Spleen (tissue), 11 donors: ENCODE data around the gene PTTG1. TPM values are rescaled to one million over a fixed set of nuclear protein-coding genes. Genes with fewer than 3 reads are reported as not detected.

Experiments
- DNase-seq: peaks from one replicate; pipeline ENCODE4 v3.0.0-alpha.2; 2020
- H3K27ac ChIP-seq, 8 donors: fragments of 200-600 bp; sonication (generic) in 7 of 8; 1 replicate in 4 of 8; 2 replicates in 4 of 8; pipeline versions ENCODE4 v1.5.0 to v1.8.0; 2016 to 2021; ENCODE audit warnings: inconsistent platforms in 4 of 8, mild to moderate bottlenecking in 4 of 8, moderate library complexity in 1 of 8
- H3K27me3 ChIP-seq, 7 donors: fragments of 200-600 bp; sonication (generic) in 6 of 7; replicated peaks in 1 of 7; 1 replicate in 4 of 7; 2 replicates in 3 of 7; pipeline versions ENCODE4 v1.5.0 to v1.8.0; 2016 to 2021; ENCODE audit warnings: inconsistent platforms in 3 of 7, mild to moderate bottlenecking in 1 of 7
- H3K36me3 ChIP-seq, 6 donors: fragments of 200-600 bp; sonication (generic) in 5 of 6; 1 replicate in 4 of 6; 2 replicates in 2 of 6; pipeline versions ENCODE4 v1.5.0 to v1.8.0; 2016 to 2021; ENCODE audit warnings: inconsistent platforms in 2 of 6
- H3K4me1 ChIP-seq, 6 donors: fragments of 200-600 bp; sonication (generic) in 5 of 6; 1 replicate in 3 of 6; 2 replicates in 3 of 6; pipeline versions ENCODE4 v1.5.0 to v1.8.0; 2016 to 2021; ENCODE audit warnings: inconsistent platforms in 3 of 6
- H3K4me3 ChIP-seq, 8 donors: fragments of 200-600 bp; sonication (generic) in 7 of 8; 1 replicate in 4 of 8; 2 replicates in 4 of 8; pipeline versions ENCODE4 v1.5.0 to v1.8.0; 2016 to 2021; ENCODE audit warnings: inconsistent platforms in 4 of 8, mild to moderate bottlenecking in 4 of 8, moderate library complexity in 2 of 8
- H3K9me3 ChIP-seq, 8 donors: fragments of 200-600 bp; sonication (generic) in 7 of 8; 1 replicate in 4 of 8; 2 replicates in 4 of 8; pipeline versions ENCODE4 v1.5.0 to v1.8.0; 2016 to 2021; ENCODE audit warnings: inconsistent platforms in 4 of 8
- POLR2A ChIP-seq, 3 donors: fragments of 450-650 bp; IDR thresholded peaks; one replicate each; pipeline ENCODE4 v1.5.1; 2017; ENCODE audit warnings: antibody characterized with exemption in 3 of 3, mild to moderate bottlenecking in 1 of 3
- POLR2AphosphoS5 ChIP-seq, 3 donors: sonication (generic); formaldehyde crosslinking; IDR thresholded peaks; one replicate each; pipeline ENCODE4 v1.5.1; 2017; ENCODE audit warnings: antibody characterized with exemption in 3 of 3
- WGBS, 5 donors: extraction: QIAGEN DNeasy Blood & Tissue Kit in 3 of 5; methylation state at CpG; one replicate each; pipeline versions ENCODE4 v1.1.5 to v1.1.7; 2013 to 2018; 5-methylcytosine and 5-hydroxymethylcytosine counted together
- intact Hi-C: fragments of 100-400 bp; cut with DNase I; formaldehyde crosslinking; loops from one replicate; pipeline ENCODE4 v1.15.0; 2023; ENCODE audit warnings: low total_unique reads
- polyA plus RNA-seq, 3 donors: library from polyadenylated mRNA; stranded (reverse); fragments of 200-250 nt; gene quantifications; one replicate each; pipeline ENCODE4 v1.2.1, GENCODE V29; 2013
- total RNA-seq, 7 donors: library from RNA; depleted of rRNA in 3 of 7; stranded (reverse); fragments of >200 nt in 3 of 7; fragmentation: NEBNext Ultra II Directional in 4 of 7; extraction: Animal tissue kit (Norgen Biotek cat#: 25700) in 4 of 7; gene quantifications; one replicate each; pipeline versions ENCODE4 v1.1.0 to v1.2.1, GENCODE V29; 2016 to 2021
- TF ChIP-seq, protein P1 (sequence below), 11 experiments: fragments of 200-600 bp in 7 of 11; fragments of 450-650 bp in 4 of 11; sonication (generic) in 4 of 11; IDR thresholded peaks in 8 of 11; conservative IDR thresholded peaks in 3 of 11; 1 replicate in 7 of 11; 2 replicates in 4 of 11; pipeline versions ENCODE4 v1.4.0 to v1.8.0; 2016 to 2021; ENCODE audit warnings: antibody characterized with exemption in 11 of 11, inconsistent platforms in 4 of 11, mild to moderate bottlenecking in 1 of 11
- donor health status: healthy with polysubstance abuse.
- donor health status: DM: no; HTN: no; CAD: no; lungs with moderate emphysema.
- donor health status: DM: no; HTN: no; CAD: no.
- donor health status: Bipolar disorder and iron deficiency.
- donor health status: healthy.
- donor health status: DM: no; HTN: no; CAD: no.
- donor health status: DM: yes; HTN: yes; CAD: no.

PTTG1 gene
- total and polyA plus RNA-seq, 10 donors = 7.9 to 74.2 (median 19.6) TPM

DNA sequence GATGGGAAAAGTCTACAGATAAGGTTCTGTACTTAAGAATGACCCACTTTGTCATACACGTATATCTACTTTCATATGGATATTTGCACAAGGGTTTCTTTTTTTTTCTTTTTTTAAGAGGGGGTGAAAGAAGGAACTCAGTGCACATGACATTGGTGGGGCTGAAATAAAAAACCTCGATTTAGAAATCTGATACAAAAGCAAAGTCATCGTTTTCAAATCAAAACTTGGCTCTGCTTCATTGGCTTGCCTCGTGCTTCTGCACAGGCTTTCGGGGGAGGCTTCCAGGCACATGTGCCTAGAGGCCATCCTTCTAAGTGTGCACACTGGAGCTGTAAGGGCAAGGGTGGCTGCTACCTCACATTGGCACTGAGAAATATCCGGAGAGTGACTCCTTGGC is 31.1 kb downstream of the PTTG1 start:
- Histone ChIP-seq H3K4me1 (no peaks in the 10 kb centered on the region), H3K27me3 (peaks cover 0 to 14% (median 0%) of the 10 kb centered on the region in 7 donors), H3K27ac (no peak overlapping the region), H3K9me3 (no peaks in the 10 kb centered on the region), H3K4me3 (no peak overlapping the region), H3K36me3 (no peaks in the 10 kb centered on the region)
- no peak for DNase-seq
- intact Hi-C loops = no loop called here
- TF ChIP-seq, protein P1, sequence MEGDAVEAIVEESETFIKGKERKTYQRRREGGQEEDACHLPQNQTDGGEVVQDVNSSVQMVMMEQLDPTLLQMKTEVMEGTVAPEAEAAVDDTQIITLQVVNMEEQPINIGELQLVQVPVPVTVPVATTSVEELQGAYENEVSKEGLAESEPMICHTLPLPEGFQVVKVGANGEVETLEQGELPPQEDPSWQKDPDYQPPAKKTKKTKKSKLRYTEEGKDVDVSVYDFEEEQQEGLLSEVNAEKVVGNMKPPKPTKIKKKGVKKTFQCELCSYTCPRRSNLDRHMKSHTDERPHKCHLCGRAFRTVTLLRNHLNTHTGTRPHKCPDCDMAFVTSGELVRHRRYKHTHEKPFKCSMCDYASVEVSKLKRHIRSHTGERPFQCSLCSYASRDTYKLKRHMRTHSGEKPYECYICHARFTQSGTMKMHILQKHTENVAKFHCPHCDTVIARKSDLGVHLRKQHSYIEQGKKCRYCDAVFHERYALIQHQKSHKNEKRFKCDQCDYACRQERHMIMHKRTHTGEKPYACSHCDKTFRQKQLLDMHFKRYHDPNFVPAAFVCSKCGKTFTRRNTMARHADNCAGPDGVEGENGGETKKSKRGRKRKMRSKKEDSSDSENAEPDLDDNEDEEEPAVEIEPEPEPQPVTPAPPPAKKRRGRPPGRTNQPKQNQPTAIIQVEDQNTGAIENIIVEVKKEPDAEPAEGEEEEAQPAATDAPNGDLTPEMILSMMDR (IDR thresholded peaks at IDR 0.05 in 8 of 11, conservative IDR thresholded peaks at IDR 0.05 in 3 of 11) = no peak
- TF ChIP-seq POLR2AphosphoS5 (IDR thresholded peaks at IDR 0.05) = no peak
- TF ChIP-seq POLR2A (IDR thresholded peaks at IDR 0.05) = no peak
- WGBS, 5 donors = 41 to 50% (median 48%) methylated on average over 6 of the region's 6 CpGs

DNA sequence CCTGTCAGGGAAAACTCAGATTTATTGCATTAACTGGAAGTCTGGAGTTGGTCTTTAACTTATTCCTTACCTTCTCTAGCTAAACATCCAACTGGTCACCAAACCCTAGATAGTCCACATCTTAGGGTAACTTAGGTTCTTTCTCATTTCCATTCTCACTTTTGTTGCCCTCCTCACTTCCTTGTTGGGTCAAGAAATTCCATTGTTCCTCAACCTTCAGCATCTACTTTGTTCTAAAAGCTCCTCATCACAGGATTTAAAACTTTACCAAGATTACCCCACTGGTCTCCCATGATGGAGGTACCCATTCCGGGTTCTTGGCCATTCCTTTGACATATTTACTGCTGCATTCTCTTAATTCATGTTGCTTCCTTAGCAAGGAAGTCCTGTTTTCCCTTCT is 32.1 kb downstream of the PTTG1 start:
- Histone ChIP-seq H3K4me3 (no peak overlapping the region), H3K9me3 (no peaks in the 10 kb centered on the region), H3K36me3 (no peaks in the 10 kb centered on the region), H3K27me3 (peaks cover 0 to 14% (median 0%) of the 10 kb centered on the region in 7 donors), H3K27ac (no peak overlapping the region), H3K4me1 (no peaks in the 10 kb centered on the region)
- 23 to 44% (median 34%) methylated on average over 1 of the region's 1 CpG for WGBS, 5 donors
- DNase-seq = no peak
- intact Hi-C loops = no loop called here
- TF ChIP-seq, protein P1 (IDR thresholded peaks at IDR 0.05 in 8 of 11, conservative IDR thresholded peaks at IDR 0.05 in 3 of 11) = no peak
- TF ChIP-seq POLR2A (IDR thresholded peaks at IDR 0.05) (no peak), POLR2AphosphoS5 (IDR thresholded peaks at IDR 0.05) (no peak)

DNA sequence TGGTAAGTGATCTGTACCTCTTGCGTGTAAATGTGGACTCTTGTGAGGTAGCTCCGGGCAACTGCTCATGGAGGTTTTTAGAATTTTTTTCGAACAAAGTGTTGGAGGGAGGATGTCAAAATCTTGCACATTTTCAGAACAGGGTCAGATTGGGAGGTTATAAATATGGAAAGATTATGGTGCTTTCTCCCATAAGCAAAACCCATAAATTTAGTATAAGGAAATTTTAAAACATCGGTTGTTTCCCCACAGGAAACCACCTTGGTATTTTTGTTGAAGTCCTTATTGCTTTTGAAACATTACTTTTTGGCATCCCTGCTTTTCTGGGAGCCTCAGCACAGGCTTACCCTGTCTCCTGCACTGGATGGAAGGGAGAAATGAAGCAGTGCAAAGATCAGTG is 33.9 kb downstream of the PTTG1 start:
- no peak overlapping the region for H3K4me3 ChIP-seq
- H3K27me3 ChIP-seq = peaks cover 0 to 14% (median 0%) of the 10 kb centered on the region in 7 donors
- no peaks in the 10 kb centered on the region for H3K36me3 ChIP-seq
- no peaks in the 10 kb centered on the region for H3K4me1 ChIP-seq
- H3K9me3 ChIP-seq = no peaks in the 10 kb centered on the region
- intact Hi-C loops = no loop called here
- no peak for DNase-seq
- TF ChIP-seq POLR2AphosphoS5 (IDR thresholded peaks at IDR 0.05) (no peak), POLR2A (IDR thresholded peaks at IDR 0.05) (no peak)
- TF ChIP-seq, protein P1 (IDR thresholded peaks at IDR 0.05 in 8 of 11, conservative IDR thresholded peaks at IDR 0.05 in 3 of 11) = no peak
- 34 to 60% (median 42%) methylated on average over 4 of the region's 4 CpGs for WGBS, 5 donors
- H3K27ac ChIP-seq = no peak overlapping the region

DNA sequence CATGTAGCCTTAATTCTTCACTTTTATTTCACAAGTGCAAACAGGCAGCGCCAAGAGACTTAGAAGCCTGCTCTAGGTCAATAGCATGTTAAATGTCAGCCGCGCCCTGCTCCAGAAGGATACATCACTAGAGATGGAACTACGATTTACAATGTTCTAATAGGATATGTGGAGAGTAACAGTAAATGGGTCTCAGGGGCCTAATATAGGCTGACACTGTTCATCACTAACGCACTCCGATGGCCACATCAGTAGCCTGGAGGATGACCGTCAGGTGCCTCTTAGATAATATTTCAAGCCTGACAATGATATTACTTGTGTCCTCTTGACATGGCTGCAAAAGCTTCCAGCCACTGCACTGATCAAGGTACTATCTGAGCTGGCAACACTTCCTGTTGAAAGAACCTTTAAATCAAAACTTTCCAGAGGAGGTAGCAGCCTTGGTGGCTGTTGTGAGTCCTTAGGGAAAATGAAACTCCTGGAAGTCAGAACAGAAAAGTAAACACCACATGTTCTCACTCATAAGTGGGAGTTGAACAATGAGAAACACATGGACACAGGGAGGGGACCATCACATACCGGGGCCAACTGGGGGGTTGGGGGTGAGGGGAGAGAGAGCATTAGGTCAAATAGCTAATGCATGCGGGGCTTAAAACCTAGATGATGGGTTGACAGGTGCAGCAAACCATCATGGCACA is 35.0 kb downstream of the PTTG1 start:
- intact Hi-C loops = no loop called here
- DNase-seq = no peak
- 86 to 92% (median 89%) methylated on average over 9 of the region's 9 CpGs for WGBS, 5 donors
- H3K9me3 ChIP-seq = no peaks in the 10 kb centered on the region
- H3K36me3 ChIP-seq = no peaks in the 10 kb centered on the region
- TF ChIP-seq, protein P1 (IDR thresholded peaks at IDR 0.05 in 8 of 11, conservative IDR thresholded peaks at IDR 0.05 in 3 of 11) = no peak
- no peak for TF ChIP-seq POLR2A (IDR thresholded peaks at IDR 0.05)
- no peak for TF ChIP-seq POLR2AphosphoS5 (IDR thresholded peaks at IDR 0.05)
- H3K4me3 ChIP-seq = no peak overlapping the region
- H3K4me1 ChIP-seq = no peaks in the 10 kb centered on the region
- H3K27me3 ChIP-seq = peaks cover 0 to 14% (median 0%) of the 10 kb centered on the region in 7 donors
- H3K27ac ChIP-seq = no peak overlapping the region
